HepG2 (cell line): Measurements from ENCODE around the gene TMEM107. TPM values are rescaled to one million over a fixed set of nuclear protein-coding genes. Genes with fewer than 3 reads are reported as not detected.

Experiments used
- ARID4A ChIP-seq: sonication (generic); formaldehyde crosslinking; IDR thresholded peaks from 2 replicates; pipeline ENCODE4 v1.5.0; 2020; ENCODE audit warnings: mild to moderate bottlenecking, missing genetic modification reagents, borderline replicate concordance
- CENPT ChIP-seq: sonication (generic); formaldehyde crosslinking; IDR thresholded peaks from 2 replicates; pipeline ENCODE4 v1.8.0; 2022; ENCODE audit warnings: low read depth, mild to moderate bottlenecking, moderate library complexity, missing genetic modification reagents
- CREM ChIP-seq, 2 experiments: sonication (generic) in 1 of 2; formaldehyde crosslinking in 1 of 2; IDR thresholded peaks; 2 replicates each; pipeline versions ENCODE4 v1.4.0 to v1.6.1; 2016 to 2020; ENCODE audit warnings: antibody characterized with exemption in 1 of 2, mild to moderate bottlenecking in 1 of 2, missing genetic modification reagents in 1 of 2
- ETV5 ChIP-seq: IDR thresholded peaks from 2 replicates; pipeline ENCODE4 v1.6.1; 2018; ENCODE audit warnings: missing biosample characterization, missing genetic modification reagents, inconsistent platforms, borderline replicate concordance
- FLYWCH1 ChIP-seq: sonication (generic); formaldehyde crosslinking; IDR thresholded peaks from 2 replicates; pipeline ENCODE4 v1.8.1; 2023; ENCODE audit warnings: mild to moderate bottlenecking, missing genetic modification reagents
- HDAC1 ChIP-seq: sonication (generic); formaldehyde crosslinking; IDR thresholded peaks from 2 replicates; pipeline ENCODE4 v1.5.1; 2020; ENCODE audit warnings: mild to moderate bottlenecking, missing genetic modification reagents
- HOXD1 ChIP-seq: sonication (generic); formaldehyde crosslinking; IDR thresholded peaks from 2 replicates; pipeline ENCODE4 v1.5.0; 2020; ENCODE audit warnings: missing genetic modification reagents
- MEIS2 ChIP-seq: sonication (generic); formaldehyde crosslinking; IDR thresholded peaks from 2 replicates; pipeline ENCODE4 v1.9.0; 2021; ENCODE audit warnings: mild to moderate bottlenecking, missing genetic modification reagents
- MNT ChIP-seq: fragments of 450-650 bp; IDR thresholded peaks from 2 replicates; pipeline ENCODE4 v1.6.1; 2016
- NCOA2 ChIP-seq: sonication (generic); formaldehyde crosslinking; IDR thresholded peaks from 2 replicates; pipeline ENCODE4 v1.8.0; 2022; ENCODE audit warnings: inconsistent platforms
- NFKB2 ChIP-seq: sonication (generic); formaldehyde crosslinking; IDR thresholded peaks from 2 replicates; pipeline ENCODE4 v1.4.0; 2020; ENCODE audit warnings: missing genetic modification reagents, borderline replicate concordance
- NONO ChIP-seq, 2 experiments: fragments of 450-650 bp in 1 of 2; sonication (generic) in 1 of 2; formaldehyde crosslinking in 1 of 2; IDR thresholded peaks in 1 of 2; conservative IDR thresholded peaks in 1 of 2; 2 replicates each; pipeline versions ENCODE4 v1.6.1 to v1.8.0; 2017 to 2022; ENCODE audit warnings: mild to moderate bottlenecking in 1 of 2, missing genetic modification reagents in 1 of 2, moderate library complexity in 1 of 2
- SALL2 ChIP-seq: sonication (generic); formaldehyde crosslinking; IDR thresholded peaks from 2 replicates; pipeline ENCODE4 v1.8.1; 2023; ENCODE audit warnings: mild to moderate bottlenecking, missing genetic modification reagents, inconsistent platforms
- SMARCE1 ChIP-seq: fragments of 450-650 bp; IDR thresholded peaks from 2 replicates; pipeline ENCODE4 v1.6.1; 2017; ENCODE audit warnings: borderline replicate concordance
- TBX2 ChIP-seq: sonication (generic); formaldehyde crosslinking; IDR thresholded peaks from 2 replicates; pipeline ENCODE4 v1.5.0; 2020; ENCODE audit warnings: missing genetic modification reagents, mild to moderate bottlenecking, borderline replicate concordance
- ZFP36L2 ChIP-seq: sonication (generic); formaldehyde crosslinking; IDR thresholded peaks from 2 replicates; pipeline ENCODE4 v1.4.0; 2020; ENCODE audit warnings: missing genetic modification reagents
- ZNF253 ChIP-seq: sonication (generic); formaldehyde crosslinking; IDR thresholded peaks from 2 replicates; pipeline ENCODE4 v1.8.0; 2022; ENCODE audit warnings: mild to moderate bottlenecking, missing genetic modification reagents, borderline replicate concordance
- ZNF747 ChIP-seq: sonication (generic); formaldehyde crosslinking; IDR thresholded peaks from 2 replicates; pipeline ENCODE4 v1.8.1; 2023; ENCODE audit warnings: missing genetic modification reagents, mild to moderate bottlenecking, borderline replicate concordance
- ZNF75D ChIP-seq: sonication (generic); formaldehyde crosslinking; IDR thresholded peaks from 2 replicates; pipeline ENCODE4 v1.8.1; 2023; ENCODE audit warnings: missing genetic modification reagents, mild to moderate bottlenecking, borderline replicate concordance
- ZSCAN22 ChIP-seq: sonication (generic); formaldehyde crosslinking; IDR thresholded peaks from 2 replicates; pipeline ENCODE4 v1.4.0; 2020; ENCODE audit warnings: mild to moderate bottlenecking, missing genetic modification reagents
- polyA plus RNA-seq, 8 experiments: library from polyadenylated mRNA; depleted of rRNA in 3 of 8; stranded (reverse) in 7 of 8; unstranded in 1 of 8; fragments of >200 nt; fragmentation: Illumina TruSeq in 4 of 8; extraction: Trizol in 4 of 8; gene quantifications; 2 replicates each; pipeline versions ENCODE4 v1.2.1 to v1.2.3, GENCODE V29; 2011 to 2016; ENCODE audit warnings: low read depth in 4 of 8, missing spikeins in 1 of 8, mixed read lengths in 1 of 8; ENCODE audit not compliant: insufficient read depth in 1 of 8
- total RNA-seq, 5 experiments: library from RNA; depleted of rRNA; stranded (reverse); fragments of >200 nt; fragmentation: Illumina TruSeq; extraction: Trizol; gene quantifications; 2 replicates each; pipeline ENCODE4 v1.2.3, GENCODE V29; 2016; ENCODE audit warnings: low read depth in 1 of 5
- TF ChIP-seq, protein P1 (sequence below): sonication (generic); formaldehyde crosslinking; IDR thresholded peaks from 2 replicates; pipeline ENCODE4 v1.5.1; 2020; ENCODE audit warnings: missing genetic modification reagents, mild to moderate bottlenecking, borderline replicate concordance
- TF ChIP-seq, protein P2 (sequence below): sonication (generic); formaldehyde crosslinking; IDR thresholded peaks from 2 replicates; pipeline ENCODE4 v1.4.0; 2020; ENCODE audit warnings: missing genetic modification reagents

TMEM107 gene
- total and polyA plus RNA-seq, 2 of the 13 experiments (the other 11 are each of a cell fraction or from before 2014, with no cell fraction given): 7.2 to 15.3 TPM

GRCh38 chr17:8175795-8176196 is 384 bp downstream of the TMEM107 start (continued):
- TF ChIP-seq SMARCE1 (no peak), FLYWCH1 (no peak), NONO (IDR thresholded peaks at IDR 0.05) (no peak), NONO (CRISPR knock-in tag; conservative IDR thresholded peaks at IDR 0.05) (no peak), MNT (no peak), ZNF75D (CRISPR knock-in tag) (0 out of 2 replicates have a peak, but pooled peaks have one; percentile 35), CREM (IDR thresholded peaks at IDR 0.05) (no peak; the same call in 1 of the 2 replicates), CREM (CRISPR knock-in tag; IDR thresholded peaks at IDR 0.05) (no peak), HDAC1 (0 out of 2 replicates have a peak, but pooled peaks have one; percentile 40), HOXD1 (CRISPR knock-in tag) (no peak), CENPT (no peak), NCOA2 (CRISPR knock-in tag) (no peak), NFKB2 (0 out of 2 replicates have a peak, but pooled peaks have one; percentile 9), SALL2 (CRISPR knock-in tag) (peak; percentile 2; the same call in 1 of the 2 replicates), ZNF747 (CRISPR knock-in tag) (0 out of 2 replicates have a peak, but pooled peaks have one; percentile 4), ZSCAN22 (CRISPR knock-in tag) (no peak), ETV5 (CRISPR knock-in tag) (no peak), MEIS2 (no peak), ZNF253 (CRISPR knock-in tag) (no peak), ZFP36L2 (CRISPR knock-in tag) (no peak), TBX2 (CRISPR knock-in tag) (no peak), ARID4A (no peak)
- TF ChIP-seq, protein P1, sequence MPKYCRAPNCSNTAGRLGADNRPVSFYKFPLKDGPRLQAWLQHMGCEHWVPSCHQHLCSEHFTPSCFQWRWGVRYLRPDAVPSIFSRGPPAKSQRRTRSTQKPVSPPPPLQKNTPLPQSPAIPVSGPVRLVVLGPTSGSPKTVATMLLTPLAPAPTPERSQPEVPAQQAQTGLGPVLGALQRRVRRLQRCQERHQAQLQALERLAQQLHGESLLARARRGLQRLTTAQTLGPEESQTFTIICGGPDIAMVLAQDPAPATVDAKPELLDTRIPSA (CRISPR knock-in tag): no peak
- TF ChIP-seq, protein P2, sequence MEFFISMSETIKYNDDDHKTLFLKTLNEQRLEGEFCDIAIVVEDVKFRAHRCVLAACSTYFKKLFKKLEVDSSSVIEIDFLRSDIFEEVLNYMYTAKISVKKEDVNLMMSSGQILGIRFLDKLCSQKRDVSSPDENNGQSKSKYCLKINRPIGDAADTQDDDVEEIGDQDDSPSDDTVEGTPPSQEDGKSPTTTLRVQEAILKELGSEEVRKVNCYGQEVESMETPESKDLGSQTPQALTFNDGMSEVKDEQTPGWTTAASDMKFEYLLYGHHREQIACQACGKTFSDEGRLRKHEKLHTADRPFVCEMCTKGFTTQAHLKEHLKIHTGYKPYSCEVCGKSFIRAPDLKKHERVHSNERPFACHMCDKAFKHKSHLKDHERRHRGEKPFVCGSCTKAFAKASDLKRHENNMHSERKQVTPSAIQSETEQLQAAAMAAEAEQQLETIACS (CRISPR knock-in tag): no peak
